DOHH2 (cell line): ENCODE measurements around the gene NUDT12.

ENCODE experiments used
- H3F3A ChIP-seq: fragments of 200-600 bp; sonication (generic), shearing (Covaris generic); 2 replicates; pipeline ENCODE4 v1.6.0; 2016; ENCODE audit warnings: antibody characterized with exemption, mild to moderate bottlenecking; ENCODE audit not compliant: control insufficient read depth, insufficient read depth
- H3K27ac ChIP-seq: fragments of 200-600 bp; sonication (generic); 2 replicates; pipeline ENCODE4 v1.5.1; 2014; ENCODE audit warnings: low read depth, mild to moderate bottlenecking, low read length, moderate library complexity
- H3K27me3 ChIP-seq: fragments of 200-600 bp; sonication (generic); 2 replicates; pipeline ENCODE4 v1.6.1; 2014; ENCODE audit warnings: mild to moderate bottlenecking, low read length, mixed read lengths; ENCODE audit not compliant: control insufficient read depth
- H3K36me3 ChIP-seq: fragments of 200-600 bp; sonication (generic); 2 replicates; pipeline ENCODE4 v1.6.1; 2014; ENCODE audit warnings: mild to moderate bottlenecking, low read length, moderate library complexity, mixed read lengths; ENCODE audit not compliant: control insufficient read depth
- H3K4me1 ChIP-seq: fragments of 200-600 bp; sonication (generic); 2 replicates; pipeline ENCODE4 v1.6.1; 2014; ENCODE audit warnings: mild to moderate bottlenecking, low read length, mixed read lengths; ENCODE audit not compliant: control insufficient read depth
- H3K4me2 ChIP-seq: fragments of 200-600 bp; sonication (generic); 2 replicates; pipeline ENCODE4 v1.6.0; 2014; ENCODE audit warnings: mild to moderate bottlenecking, low read length, moderate library complexity
- H3K4me3 ChIP-seq: fragments of 200-600 bp; sonication (generic); 2 replicates; pipeline ENCODE4 v1.5.1; 2014; ENCODE audit warnings: mild to moderate bottlenecking, low read length, mixed read lengths
- H3K79me2 ChIP-seq: fragments of 200-600 bp; sonication (generic); 2 replicates; pipeline ENCODE4 v1.6.1; 2014; ENCODE audit warnings: mild to moderate bottlenecking, low read length, mixed read lengths; ENCODE audit not compliant: control insufficient read depth
- H3K9me2 ChIP-seq: fragments of 200-600 bp; sonication (generic); replicated peaks from 2 replicates; pipeline ENCODE4 v1.6.1; 2014; ENCODE audit warnings: mild to moderate bottlenecking, low read length, mixed read lengths; ENCODE audit not compliant: control insufficient read depth
- H3K9me3 ChIP-seq: fragments of 200-600 bp; sonication (generic); 2 replicates; pipeline ENCODE4 v1.6.1; 2014; ENCODE audit warnings: antibody characterized with exemption, low read length, mixed read lengths; ENCODE audit not compliant: control insufficient read depth, insufficient read depth
- H4K20me1 ChIP-seq: fragments of 200-600 bp; sonication (generic); 2 replicates; pipeline ENCODE4 v1.6.0; 2014; ENCODE audit warnings: low read depth, mild to moderate bottlenecking, antibody characterized with exemption, low read length, moderate library complexity; ENCODE audit not compliant: control insufficient read depth, insufficient read depth
- CTCF ChIP-seq: fragments of 200-600 bp; sonication (generic); IDR thresholded peaks from one replicate; pipeline ENCODE4 v1.5.1; 2014; ENCODE audit warnings: antibody characterized with exemption, mild to moderate bottlenecking, low read depth, low read length; ENCODE audit not compliant: poor library complexity, severe bottlenecking
- EZH2phosphoT487 ChIP-seq: fragments of 200-600 bp; sonication (generic); IDR thresholded peaks from 2 replicates; pipeline ENCODE4 v1.6.1; 2017; ENCODE audit warnings: borderline replicate concordance, mild to moderate bottlenecking, antibody characterized with exemption, low read length, moderate library complexity, mixed read lengths

Gene NUDT12

GRCh38 chr5:103573411-103573810 lies 10.8 kb upstream of the NUDT12 start:
- H3K79me2 ChIP-seq = no peaks in the 10 kb centered on the region
- H3F3A ChIP-seq = no peaks in the 10 kb centered on the region
- H3K4me1 ChIP-seq = no peaks in the 10 kb centered on the region
- no peak overlapping the region for H3K4me2 ChIP-seq
- H3K4me3 ChIP-seq = no peak overlapping the region
- TF ChIP-seq EZH2phosphoT487 = no peak
- no peak for TF ChIP-seq CTCF
- no peaks in the 10 kb centered on the region for H3K36me3 ChIP-seq
- no peaks in the 10 kb centered on the region for H3K27me3 ChIP-seq
- H3K27ac ChIP-seq = no peak overlapping the region
- H3K9me2 ChIP-seq = no peaks in the 10 kb centered on the region
- no peaks in the 10 kb centered on the region for H3K9me3 ChIP-seq
- H4K20me1 ChIP-seq = no peaks in the 10 kb centered on the region

GRCh38 chr5:103572454-103572853 lies 9.9 kb upstream of the NUDT12 start:
- Histone ChIP-seq H3K27ac (no peak overlapping the region), H3F3A (no peaks in the 10 kb centered on the region), H3K4me2 (no peak overlapping the region), H3K4me1 (no peaks in the 10 kb centered on the region), H3K9me2 (no peaks in the 10 kb centered on the region), H3K79me2 (no peaks in the 10 kb centered on the region), H3K4me3 (no peak overlapping the region), H4K20me1 (no peaks in the 10 kb centered on the region), H3K36me3 (no peaks in the 10 kb centered on the region), H3K9me3 (no peaks in the 10 kb centered on the region), H3K27me3 (no peaks in the 10 kb centered on the region)
- TF ChIP-seq EZH2phosphoT487 (no peak), CTCF (no peak)

DNA sequence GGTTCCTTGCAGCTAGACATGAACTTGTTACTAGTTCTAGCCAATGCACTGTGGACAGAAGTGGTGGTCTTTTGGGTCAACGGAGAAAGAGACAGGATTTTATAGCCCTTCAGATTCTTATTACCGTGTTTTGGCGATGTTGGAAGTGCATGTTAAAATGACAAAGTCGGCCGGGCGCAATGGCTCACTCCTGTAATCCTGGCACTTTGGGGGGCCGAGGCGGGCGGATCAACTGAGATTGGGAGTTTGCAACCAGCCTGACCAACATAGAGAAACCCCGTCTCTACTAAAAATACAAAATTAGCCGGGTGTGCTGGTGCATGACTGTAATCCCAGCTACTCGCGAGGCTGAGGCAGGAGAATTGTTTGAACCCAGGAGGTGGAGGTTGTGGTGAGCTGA lies 9.1 kb upstream of the NUDT12 start:
- no peaks in the 10 kb centered on the region for H3K9me3 ChIP-seq
- no peaks in the 10 kb centered on the region for H3K9me2 ChIP-seq
- no peak overlapping the region for H3K4me2 ChIP-seq
- H3F3A ChIP-seq = no peaks in the 10 kb centered on the region
- no peak overlapping the region for H3K4me3 ChIP-seq
- no peaks in the 10 kb centered on the region for H3K27me3 ChIP-seq
- H3K4me1 ChIP-seq = no peaks in the 10 kb centered on the region
- TF ChIP-seq EZH2phosphoT487 (no peak), CTCF (no peak)
- H4K20me1 ChIP-seq = no peaks in the 10 kb centered on the region
- no peaks in the 10 kb centered on the region for H3K79me2 ChIP-seq
- no peak overlapping the region for H3K27ac ChIP-seq
- H3K36me3 ChIP-seq = no peaks in the 10 kb centered on the region
